ENCODE measurements around the gene PAQR3. TPM values are rescaled to one million over a fixed set of nuclear protein-coding genes. Genes with fewer than 3 reads are reported as not detected.

PAQR3 gene
- total and polyA plus RNA-seq, 2 of the 4 experiments (the other 2 are of a cell fraction), result 11.5 to 11.8 TPM

GRCh38 chr4:78984593-78984992 is 45.4 kb upstream of the PAQR3 start:
- intact Hi-C loops (cut with micrococcal nuclease), result no loop called here
- no CpG with 5 or more reads among the region's 2 CpGs for WGBS, 2 experiments (ENCODE audit: extremely low coverage in 2 of 2, insufficient read length in 1 of 2)

More at GRCh38 chr4:78984593-78984992, 45.4 kb upstream of the PAQR3 start:
- TF ChIP-seq CTCF (conservative IDR thresholded peaks at IDR 0.05; ENCODE audit: low read depth, low read length), result no peak
- Histone ChIP-seq H2BK15ac (ENCODE audit: low read depth, low read length) (no peak overlapping the region), H2BK20ac (ENCODE audit: low read depth, low read length) (no peak overlapping the region), H3K4ac (ENCODE audit: low read depth, low read length) (no peak overlapping the region), H2AK5ac (ENCODE audit: low read depth, low read length) (no peak overlapping the region), H3K14ac (replicated peaks; ENCODE audit: low read depth, low read length) (no peak overlapping the region), H3K56ac (ENCODE audit: extremely low read depth, insufficient read depth, low read length) (no peak overlapping the region), H4K20me1 (ENCODE audit: insufficient read depth, low read length) (no peaks in the 10 kb centered on the region), H3K27ac (ENCODE audit: insufficient read depth, low read length) (no peak overlapping the region), H4K5ac (ENCODE audit: low read depth, low read length) (no peak overlapping the region), H2AFZ (replicated peaks; ENCODE audit: low read length, poor library complexity) (no peak overlapping the region), H2AK9ac (replicated peaks; ENCODE audit: low read depth, low read length, poor library complexity) (no peak overlapping the region), H3K36me3 (ENCODE audit: control insufficient read depth, insufficient read depth, low read length) (no peaks in the 10 kb centered on the region), H3K18ac (ENCODE audit: low read depth, low read length) (no peak overlapping the region), H2BK5ac (ENCODE audit: low read depth, low read length, poor library complexity, severe bottlenecking) (no peak overlapping the region), H3K4me1 (ENCODE audit: control insufficient read depth, insufficient read depth, low read length) (no peaks in the 10 kb centered on the region), H3K9me3 (ENCODE audit: control insufficient read depth, insufficient read depth, low read length) (no peaks in the 10 kb centered on the region), H3K27me3 (ENCODE audit: control insufficient read depth, insufficient read depth, low read length) (no peaks in the 10 kb centered on the region; the same call in 1 of the 2 replicates), H3K23ac (ENCODE audit: low read depth, low read length) (no peak overlapping the region), H3K9ac (ENCODE audit: low read depth, low read length) (no peak overlapping the region), H3K4me2 (ENCODE audit: low read depth, low read length) (no peak overlapping the region), H3K9me1 (ENCODE audit: insufficient read depth, low read length) (no peaks in the 10 kb centered on the region), H3K4me3 (ENCODE audit: insufficient read depth, low read depth, low read length) (no peak overlapping the region), H3K79me1 (ENCODE audit: low read depth in 1 of 2, low read length in 2 of 2) (no peaks in the 10 kb centered on the region), H2BK120ac (ENCODE audit: low read depth, low read length) (no peak overlapping the region), H4K8ac (ENCODE audit: low read depth in 2 of 2, low read length in 2 of 2) (no peak overlapping the region), H4K91ac (ENCODE audit: insufficient read depth, low read depth, low read length) (no peak overlapping the region)
- ATAC-seq (ENCODE audit: low read depth), result no peak
- POLR2A ChIA-PET (ENCODE audit: unreplicated experiment), result no interaction called here
- in situ Hi-C loops (cut with MboI; ENCODE audit: low sequenced_read_pairs) (no loop called here), dilution Hi-C loops (cut with HindIII; ENCODE audit: low sequenced_read_pairs, unreplicated experiment) (no loop called here)
- no peak for DNase-seq
- CTCF ChIA-PET, result no interaction called here
- no TSS peak for BruUV-seq (replicated peaks)

All from IMR-90 (cell line).